ENCODE results near the gene SLC39A1. TPM values are rescaled to one million over a fixed set of nuclear protein-coding genes. Genes with fewer than 3 reads are reported as not detected.

Gene SLC39A1
- total and polyA plus RNA-seq, 2 of the 4 experiments (the other 2 are of a cell fraction), result 89.1 to 97.7 TPM

GRCh38 chr1:153945795-153946621, 17.3 kb downstream of the SLC39A1 start (continued):
- TF ChIP-seq, protein P1, sequence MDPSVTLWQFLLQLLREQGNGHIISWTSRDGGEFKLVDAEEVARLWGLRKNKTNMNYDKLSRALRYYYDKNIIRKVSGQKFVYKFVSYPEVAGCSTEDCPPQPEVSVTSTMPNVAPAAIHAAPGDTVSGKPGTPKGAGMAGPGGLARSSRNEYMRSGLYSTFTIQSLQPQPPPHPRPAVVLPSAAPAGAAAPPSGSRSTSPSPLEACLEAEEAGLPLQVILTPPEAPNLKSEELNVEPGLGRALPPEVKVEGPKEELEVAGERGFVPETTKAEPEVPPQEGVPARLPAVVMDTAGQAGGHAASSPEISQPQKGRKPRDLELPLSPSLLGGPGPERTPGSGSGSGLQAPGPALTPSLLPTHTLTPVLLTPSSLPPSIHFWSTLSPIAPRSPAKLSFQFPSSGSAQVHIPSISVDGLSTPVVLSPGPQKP (IDR thresholded peaks at IDR 0.05; ENCODE audit: borderline replicate concordance, low read depth, low read length), result no peak
- TF ChIP-seq BHLHE40 (IDR thresholded peaks at IDR 0.05; ENCODE audit: low read depth, low read length), result peak; percentile 74
